GM21381 (cell line): Measurements from ENCODE around the gene SLC16A7.

Experiments used
- ATAC-seq: cut with Tn5 transposase; IDR thresholded peaks from one replicate; pipeline ENCODE4 v1.9.1; 2021; ENCODE audit warnings: mild to moderate bottlenecking, moderate library complexity; ENCODE audit not compliant: unreplicated experiment

Gene SLC16A7

DNA sequence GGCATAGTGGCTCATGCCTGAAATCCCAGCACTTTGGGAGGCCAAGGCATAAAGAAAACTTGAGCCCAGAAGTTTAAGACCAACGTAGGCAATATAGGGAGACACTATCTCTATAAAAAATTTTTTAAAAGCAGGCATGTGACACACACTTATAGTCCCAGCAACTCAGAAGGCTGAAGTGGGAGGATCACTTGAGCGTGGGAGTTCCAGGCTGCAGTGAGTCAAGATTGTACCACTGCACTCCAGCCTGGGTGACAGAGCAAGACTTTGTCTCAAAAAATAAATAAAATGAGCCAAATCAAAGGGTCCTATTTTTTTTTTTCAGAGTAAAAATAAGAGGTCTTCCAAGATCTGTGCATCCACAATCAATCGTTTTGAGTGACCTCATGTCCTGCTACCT is 237.6 kb downstream of the SLC16A7 start:
- ATAC-seq = no peak

DNA sequence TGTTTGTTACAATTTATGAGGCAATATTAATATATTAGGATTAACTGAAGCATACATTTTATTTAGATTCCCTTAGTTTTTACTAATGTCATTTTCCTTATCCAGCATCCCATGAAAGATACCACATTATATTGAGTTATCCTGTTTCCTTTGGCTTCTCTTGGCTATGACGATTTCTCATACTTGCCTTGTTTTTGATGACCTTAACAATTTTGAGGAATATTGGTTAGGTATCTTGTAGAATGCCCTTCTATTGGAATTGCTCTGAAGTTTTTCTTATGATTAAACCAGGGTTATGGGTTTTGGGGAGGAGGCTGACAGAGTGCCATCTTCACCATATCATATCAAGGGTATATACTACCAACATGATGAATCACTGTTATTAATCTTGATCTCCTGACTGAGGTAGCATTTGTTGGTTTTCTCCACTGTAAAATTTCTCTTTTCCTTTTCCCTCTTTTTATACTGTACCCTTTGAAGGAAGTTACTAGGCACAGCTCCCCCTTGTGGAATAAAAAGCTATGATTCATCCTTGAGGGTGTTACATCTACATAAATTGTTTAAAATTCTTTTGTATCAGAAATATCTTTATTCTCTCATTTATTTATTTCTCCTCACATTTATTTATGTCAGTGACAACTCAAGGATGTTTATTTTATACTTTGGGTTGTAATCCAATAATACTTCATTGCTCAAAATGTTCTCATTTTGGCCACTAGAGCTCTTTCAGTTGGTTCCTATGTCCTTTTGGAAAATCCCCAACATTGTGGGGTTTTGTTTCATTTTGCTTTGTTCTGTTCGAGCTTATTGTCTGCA is 239.0 kb downstream of the SLC16A7 start:
- ATAC-seq = no peak
